Stimulated activated CD4-positive, alpha-beta T cell treated with anti-CD3 and anti-CD28 coated beads, Interleukin-1b, Interleukin-23, amount 100 ng/mL, for 4 hours (primary cell): ENCODE data around the gene ACSL3.
"Not testable (repeated sequence)": the region's sequence is repeated elsewhere in the genome, so short reads cannot be mapped to it uniquely, and the experiment has no call there.

ENCODE experiments used
- DNase-seq, 2 donors: peaks; one replicate each; pipeline ENCODE4 v3.0.0-alpha.2; 2020; ENCODE audit warnings: low read depth in 2 of 2

The ACSL3 gene

DNA sequence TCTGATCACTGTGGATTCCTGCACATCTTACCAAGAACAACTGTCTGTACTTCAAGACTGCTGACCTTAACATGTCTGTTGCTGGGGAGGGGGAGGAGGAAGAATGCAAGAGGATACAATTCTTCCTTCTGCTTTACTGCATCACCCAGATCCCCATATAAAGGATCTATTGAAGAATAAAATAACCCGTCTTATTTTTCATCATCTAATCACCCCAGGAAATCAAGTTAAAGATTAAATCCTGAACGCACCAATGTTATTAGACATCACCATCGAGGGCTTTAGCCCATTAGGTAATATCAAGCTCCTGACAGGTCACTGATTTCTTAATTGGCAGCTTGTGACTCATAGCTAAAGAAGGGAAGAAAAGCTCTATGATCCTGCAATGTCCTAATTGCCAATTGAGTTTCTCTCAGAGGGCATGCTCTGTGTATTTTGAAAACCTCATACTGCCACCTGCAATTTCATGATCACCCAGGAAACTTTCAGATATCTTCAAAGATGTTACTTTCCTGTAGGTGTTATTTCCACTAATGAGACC, 115.8 kb downstream of the ACSL3 start:
- no peak for DNase-seq

DNA sequence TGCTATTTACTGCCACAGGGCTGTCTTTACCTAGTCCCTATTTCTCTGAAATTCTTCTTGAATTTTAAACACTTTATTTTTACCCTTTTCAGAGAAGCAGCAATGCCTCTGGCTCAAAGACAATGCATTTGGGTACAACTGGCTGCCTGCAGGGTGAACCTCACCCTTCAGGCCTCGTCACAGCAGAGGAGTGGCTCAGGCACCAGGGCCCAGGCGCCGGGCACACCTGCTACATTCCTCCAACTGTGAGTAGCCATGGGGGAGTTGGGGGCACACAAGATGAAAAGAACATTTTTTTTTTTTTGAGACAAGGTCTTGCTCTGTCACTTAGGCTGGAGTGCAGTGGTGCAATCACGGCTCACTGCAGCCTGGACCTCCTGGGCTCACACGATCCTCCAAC, 116.3 kb downstream of the ACSL3 start:
- no peak for DNase-seq

DNA sequence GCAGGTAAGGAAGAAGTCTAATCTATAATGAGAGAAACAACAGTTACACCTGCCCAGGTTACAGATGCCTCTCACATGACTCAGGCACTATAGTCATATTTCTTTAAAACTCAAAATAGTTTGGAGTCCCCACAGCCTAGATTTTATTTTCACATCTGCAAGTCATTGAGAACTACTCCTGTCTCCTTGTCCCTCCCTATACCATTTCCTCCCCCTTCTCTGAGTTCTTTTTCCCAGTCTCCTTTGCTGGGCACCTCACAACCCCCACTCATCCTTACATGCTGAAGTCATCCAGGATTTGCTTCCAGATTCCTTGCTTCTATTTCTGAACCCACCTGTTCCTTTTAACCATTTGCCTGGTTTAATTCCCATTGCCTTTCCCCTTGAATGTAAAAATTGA, 118.0 kb downstream of the ACSL3 start:
- DNase-seq: no peak

DNA sequence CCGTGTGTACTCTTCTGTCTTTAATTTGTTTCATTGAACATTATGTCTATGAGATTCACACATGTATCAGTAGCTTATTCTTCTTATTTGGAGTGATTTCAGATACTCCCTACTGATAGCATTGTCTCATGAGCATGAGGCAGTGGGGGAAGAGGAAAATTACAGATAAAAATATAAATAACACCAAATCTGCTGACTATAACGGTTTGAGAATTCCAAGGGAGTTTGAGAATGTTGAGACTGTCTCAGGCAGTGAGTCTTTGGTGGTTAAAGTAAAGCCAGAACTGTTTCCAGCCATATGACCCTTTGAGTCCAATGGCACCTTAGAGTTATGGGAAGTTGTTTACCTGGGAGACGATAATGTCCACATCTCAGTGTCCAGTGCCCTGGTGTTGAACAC, 118.6 kb downstream of the ACSL3 start:
- DNase-seq: no peak

DNA sequence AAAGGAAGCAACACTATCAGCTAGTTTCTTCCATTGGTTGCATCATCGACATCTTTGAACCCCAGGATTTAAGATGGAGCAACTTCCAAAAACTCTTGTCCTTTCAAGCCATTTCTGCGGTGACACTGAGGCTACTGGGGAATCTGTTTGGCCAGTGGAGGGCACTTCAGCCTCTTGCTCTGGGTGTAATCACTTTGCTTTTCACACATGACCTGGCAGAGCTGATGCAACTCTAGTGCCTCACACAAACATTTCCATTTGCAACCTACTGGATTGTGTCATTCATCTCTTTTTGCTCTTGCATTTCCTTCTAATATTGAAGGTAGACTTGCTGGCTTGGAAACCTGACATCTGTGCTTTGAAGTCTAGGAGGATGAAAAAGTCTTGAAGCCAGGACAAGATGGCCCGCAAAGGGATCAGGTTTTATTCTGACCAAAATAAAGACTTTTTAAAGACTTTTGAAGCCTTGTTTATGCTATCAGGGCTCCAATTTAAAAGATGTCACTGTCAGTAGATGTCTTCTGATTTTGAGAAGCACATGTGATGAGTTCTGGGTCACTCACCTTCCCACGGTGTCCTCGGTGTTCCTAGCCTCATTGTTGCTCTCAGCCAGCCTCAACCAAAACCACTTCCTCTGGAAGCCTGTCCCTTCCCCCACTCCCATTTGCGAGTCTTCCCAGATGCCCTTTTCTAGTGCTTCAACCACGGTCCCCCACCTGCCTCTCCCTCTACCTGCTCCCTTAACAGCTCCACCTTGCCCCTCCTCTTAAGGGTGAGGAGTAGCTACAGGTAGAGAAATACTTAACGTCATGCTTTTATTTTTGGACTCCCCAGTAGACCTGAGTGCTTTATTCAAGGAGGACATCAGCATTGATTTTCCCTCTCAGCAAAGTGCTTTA, 121.4 kb downstream of the ACSL3 start:
- no peak for DNase-seq

DNA sequence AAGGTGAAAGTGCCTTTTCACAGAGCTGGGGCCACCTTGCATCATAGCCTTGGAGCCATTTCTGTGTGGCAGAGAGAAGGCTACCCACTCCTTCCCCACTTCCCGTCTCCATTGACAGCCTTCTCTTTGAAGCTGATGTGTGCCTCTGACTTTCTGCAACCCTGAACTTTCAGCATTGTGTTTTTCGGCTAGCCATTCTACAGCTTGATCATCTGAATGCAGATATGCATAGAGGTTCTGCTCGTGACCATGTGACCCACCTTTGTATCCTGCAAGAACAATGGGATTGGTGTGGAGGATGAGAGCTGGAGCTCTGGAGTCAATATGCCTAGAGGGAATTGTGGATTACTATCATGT, 122.1 kb downstream of the ACSL3 start:
- no peak for DNase-seq

DNA sequence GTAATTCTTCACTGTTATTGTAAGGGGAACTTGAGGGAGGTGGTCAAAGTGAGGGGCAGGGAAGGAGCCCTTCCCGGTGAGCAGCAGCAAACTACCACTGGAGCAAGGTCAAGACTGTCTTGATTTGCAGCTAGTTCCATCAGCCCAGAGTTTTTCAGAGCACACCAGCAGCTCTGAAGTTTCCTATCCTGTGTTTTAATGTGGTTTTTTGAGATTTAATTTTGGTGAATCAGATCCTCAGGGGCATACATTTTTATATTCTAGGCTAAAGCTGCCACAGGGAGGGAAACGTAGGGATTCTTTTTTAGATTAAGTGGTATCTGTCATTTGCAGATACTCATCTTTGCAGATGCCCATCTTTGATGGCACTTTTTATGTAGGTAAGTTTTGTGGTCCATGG, 124.1 kb downstream of the ACSL3 start:
- no peak for DNase-seq

DNA sequence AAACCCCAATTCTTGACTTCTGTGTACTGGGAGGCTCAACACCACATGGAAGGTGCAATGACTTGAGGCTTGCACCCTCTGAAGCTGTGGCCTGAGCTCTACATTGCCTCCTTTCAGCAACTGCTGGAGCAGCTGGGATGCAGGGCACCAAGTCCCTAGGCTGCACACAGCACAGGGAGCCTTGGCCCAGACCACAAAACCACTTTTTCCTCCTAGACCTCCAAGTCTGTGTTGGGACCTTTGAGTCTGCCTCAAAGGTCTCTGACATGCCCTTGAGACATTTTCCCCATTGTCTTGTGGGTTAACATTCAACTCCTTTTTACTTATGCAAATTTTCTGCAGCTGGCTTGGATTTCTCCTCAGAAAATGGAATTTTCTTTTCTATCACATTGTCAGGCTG, 128.6 kb downstream of the ACSL3 start:
- DNase-seq: no peak

DNA sequence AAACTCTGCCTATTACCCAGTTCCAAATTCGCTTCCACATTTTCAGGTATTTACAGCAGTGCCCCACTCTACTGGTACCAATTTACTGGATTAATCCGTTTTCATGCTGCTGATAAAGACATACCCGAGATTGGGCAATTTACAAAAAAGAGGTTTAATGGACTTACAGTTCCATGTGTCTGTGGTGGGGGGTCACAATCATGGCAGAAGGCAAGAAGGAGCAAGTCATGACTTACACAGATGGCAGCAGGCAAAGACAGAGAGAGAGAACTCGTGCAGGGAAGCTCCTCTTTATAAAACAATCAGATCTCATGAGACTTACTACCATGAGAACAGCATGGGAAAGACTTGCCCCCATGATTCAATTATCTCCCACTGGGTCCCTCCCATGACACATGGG, 129.4 kb downstream of the ACSL3 start:
- not testable (repeated sequence) for DNase-seq

DNA sequence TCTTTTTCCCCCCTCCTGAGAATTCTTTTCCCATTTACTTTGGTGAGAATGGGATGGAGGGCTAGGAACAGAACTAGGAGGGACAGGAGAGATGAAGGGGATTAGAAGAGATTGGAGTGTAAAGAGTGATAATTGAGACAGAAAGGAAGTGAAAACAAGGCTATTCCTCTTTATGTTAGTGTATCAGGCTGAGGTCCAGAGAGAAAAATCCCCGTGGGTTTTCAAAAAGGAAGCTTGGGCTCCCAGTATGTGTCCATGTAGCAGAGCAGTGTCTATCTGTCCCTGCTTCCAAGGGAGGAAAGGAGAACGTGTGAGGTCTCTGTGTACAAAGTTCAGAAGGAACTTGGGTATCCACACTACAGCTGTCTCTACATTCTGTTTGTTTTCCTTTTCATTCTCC, 131.3 kb downstream of the ACSL3 start:
- no peak for DNase-seq
